DOHH2 (cell line): ENCODE results near the gene C4BPA.

Experiments used
- H3F3A ChIP-seq: fragments of 200-600 bp; sonication (generic), shearing (Covaris generic); 2 replicates; pipeline ENCODE4 v1.6.0; 2016; ENCODE audit warnings: antibody characterized with exemption, mild to moderate bottlenecking; ENCODE audit not compliant: control insufficient read depth, insufficient read depth
- H3K27ac ChIP-seq: fragments of 200-600 bp; sonication (generic); 2 replicates; pipeline ENCODE4 v1.5.1; 2014; ENCODE audit warnings: low read depth, mild to moderate bottlenecking, low read length, moderate library complexity
- H3K27me3 ChIP-seq: fragments of 200-600 bp; sonication (generic); 2 replicates; pipeline ENCODE4 v1.6.1; 2014; ENCODE audit warnings: mild to moderate bottlenecking, low read length, mixed read lengths; ENCODE audit not compliant: control insufficient read depth
- H3K36me3 ChIP-seq: fragments of 200-600 bp; sonication (generic); 2 replicates; pipeline ENCODE4 v1.6.1; 2014; ENCODE audit warnings: mild to moderate bottlenecking, low read length, moderate library complexity, mixed read lengths; ENCODE audit not compliant: control insufficient read depth
- H3K4me1 ChIP-seq: fragments of 200-600 bp; sonication (generic); 2 replicates; pipeline ENCODE4 v1.6.1; 2014; ENCODE audit warnings: mild to moderate bottlenecking, low read length, mixed read lengths; ENCODE audit not compliant: control insufficient read depth
- H3K4me2 ChIP-seq: fragments of 200-600 bp; sonication (generic); 2 replicates; pipeline ENCODE4 v1.6.0; 2014; ENCODE audit warnings: mild to moderate bottlenecking, low read length, moderate library complexity
- H3K4me3 ChIP-seq: fragments of 200-600 bp; sonication (generic); 2 replicates; pipeline ENCODE4 v1.5.1; 2014; ENCODE audit warnings: mild to moderate bottlenecking, low read length, mixed read lengths
- H3K79me2 ChIP-seq: fragments of 200-600 bp; sonication (generic); 2 replicates; pipeline ENCODE4 v1.6.1; 2014; ENCODE audit warnings: mild to moderate bottlenecking, low read length, mixed read lengths; ENCODE audit not compliant: control insufficient read depth
- H3K9me2 ChIP-seq: fragments of 200-600 bp; sonication (generic); replicated peaks from 2 replicates; pipeline ENCODE4 v1.6.1; 2014; ENCODE audit warnings: mild to moderate bottlenecking, low read length, mixed read lengths; ENCODE audit not compliant: control insufficient read depth
- H3K9me3 ChIP-seq: fragments of 200-600 bp; sonication (generic); 2 replicates; pipeline ENCODE4 v1.6.1; 2014; ENCODE audit warnings: antibody characterized with exemption, low read length, mixed read lengths; ENCODE audit not compliant: control insufficient read depth, insufficient read depth
- H4K20me1 ChIP-seq: fragments of 200-600 bp; sonication (generic); 2 replicates; pipeline ENCODE4 v1.6.0; 2014; ENCODE audit warnings: low read depth, mild to moderate bottlenecking, antibody characterized with exemption, low read length, moderate library complexity; ENCODE audit not compliant: control insufficient read depth, insufficient read depth
- EZH2phosphoT487 ChIP-seq: fragments of 200-600 bp; sonication (generic); IDR thresholded peaks from 2 replicates; pipeline ENCODE4 v1.6.1; 2017; ENCODE audit warnings: borderline replicate concordance, mild to moderate bottlenecking, antibody characterized with exemption, low read length, moderate library complexity, mixed read lengths
- TF ChIP-seq, protein P1 (sequence below): fragments of 200-600 bp; sonication (generic); IDR thresholded peaks from one replicate; pipeline ENCODE4 v1.5.1; 2014; ENCODE audit warnings: antibody characterized with exemption, mild to moderate bottlenecking, low read depth, low read length; ENCODE audit not compliant: poor library complexity, severe bottlenecking

C4BPA gene

DNA sequence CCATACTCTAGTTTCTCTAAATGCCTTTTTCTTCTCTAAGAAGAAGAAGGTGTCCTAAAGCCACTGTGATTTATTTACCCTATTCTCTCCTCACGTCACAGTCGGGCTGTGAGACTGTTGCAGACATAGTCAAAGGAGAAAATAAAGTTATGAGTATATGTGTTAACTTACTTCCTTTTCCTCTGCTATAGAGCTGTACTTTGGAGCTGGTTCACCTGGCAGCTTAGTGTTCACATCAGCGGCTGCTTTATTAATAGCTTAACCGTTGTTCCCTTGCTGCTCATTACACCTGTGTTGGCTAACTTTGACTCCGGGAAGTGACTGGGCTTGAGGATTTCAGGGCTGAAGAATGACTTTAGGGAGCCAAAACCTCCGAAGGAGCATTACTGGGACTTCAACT, 47.4 kb upstream of the C4BPA start:
- H3K27me3 ChIP-seq = peaks cover 23% of the 10 kb centered on the region
- no peak overlapping the region for H3K4me2 ChIP-seq
- H3K36me3 ChIP-seq = no peaks in the 10 kb centered on the region

DNA sequence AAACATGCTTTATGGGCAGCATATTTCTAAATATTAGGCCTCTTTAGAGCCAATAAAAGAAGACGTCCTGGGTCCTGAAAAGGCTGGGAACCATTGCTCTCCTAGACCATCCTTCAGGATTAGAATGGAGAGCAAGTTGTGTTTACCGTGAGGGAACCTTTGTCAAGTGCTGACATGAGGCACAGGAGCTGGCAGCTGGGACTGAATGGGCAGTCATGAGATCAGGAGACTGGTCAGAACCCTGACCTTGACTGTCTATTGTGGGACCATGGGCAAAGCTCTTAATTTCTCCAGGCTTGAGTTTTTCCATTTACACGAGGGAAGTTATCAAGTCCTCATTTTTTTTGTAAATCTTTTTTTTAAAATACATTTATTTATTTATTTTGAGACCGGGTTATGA, 45.8 kb upstream of the C4BPA start:
- Histone ChIP-seq H3K79me2 (no peaks in the 10 kb centered on the region), H3K9me2 (no peaks in the 10 kb centered on the region), H3F3A (no peaks in the 10 kb centered on the region), H4K20me1 (no peaks in the 10 kb centered on the region), H3K27ac (no peak overlapping the region), H3K4me3 (no peak overlapping the region), H3K4me1 (peaks cover 3% of the 10 kb centered on the region; the same call in 1 of the 2 replicates), H3K27me3 (peaks cover 14% of the 10 kb centered on the region), H3K4me2 (no peak overlapping the region), H3K36me3 (no peaks in the 10 kb centered on the region), H3K9me3 (no peaks in the 10 kb centered on the region)
- no peak for TF ChIP-seq EZH2phosphoT487
- TF ChIP-seq, protein P1, sequence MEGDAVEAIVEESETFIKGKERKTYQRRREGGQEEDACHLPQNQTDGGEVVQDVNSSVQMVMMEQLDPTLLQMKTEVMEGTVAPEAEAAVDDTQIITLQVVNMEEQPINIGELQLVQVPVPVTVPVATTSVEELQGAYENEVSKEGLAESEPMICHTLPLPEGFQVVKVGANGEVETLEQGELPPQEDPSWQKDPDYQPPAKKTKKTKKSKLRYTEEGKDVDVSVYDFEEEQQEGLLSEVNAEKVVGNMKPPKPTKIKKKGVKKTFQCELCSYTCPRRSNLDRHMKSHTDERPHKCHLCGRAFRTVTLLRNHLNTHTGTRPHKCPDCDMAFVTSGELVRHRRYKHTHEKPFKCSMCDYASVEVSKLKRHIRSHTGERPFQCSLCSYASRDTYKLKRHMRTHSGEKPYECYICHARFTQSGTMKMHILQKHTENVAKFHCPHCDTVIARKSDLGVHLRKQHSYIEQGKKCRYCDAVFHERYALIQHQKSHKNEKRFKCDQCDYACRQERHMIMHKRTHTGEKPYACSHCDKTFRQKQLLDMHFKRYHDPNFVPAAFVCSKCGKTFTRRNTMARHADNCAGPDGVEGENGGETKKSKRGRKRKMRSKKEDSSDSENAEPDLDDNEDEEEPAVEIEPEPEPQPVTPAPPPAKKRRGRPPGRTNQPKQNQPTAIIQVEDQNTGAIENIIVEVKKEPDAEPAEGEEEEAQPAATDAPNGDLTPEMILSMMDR = no peak

More for the DNA sequence above, 47.4 kb upstream of the C4BPA start:
- Histone ChIP-seq H4K20me1 (no peaks in the 10 kb centered on the region), H3K4me1 (peaks cover 6% of the 10 kb centered on the region), H3K9me2 (no peaks in the 10 kb centered on the region), H3K27ac (no peak overlapping the region), H3K4me3 (no peak overlapping the region), H3K9me3 (no peaks in the 10 kb centered on the region), H3K79me2 (no peaks in the 10 kb centered on the region), H3F3A (peaks cover 3% of the 10 kb centered on the region; the same call in 1 of the 2 replicates)
- no peak for TF ChIP-seq EZH2phosphoT487
- TF ChIP-seq, protein P1 = no peak

DNA sequence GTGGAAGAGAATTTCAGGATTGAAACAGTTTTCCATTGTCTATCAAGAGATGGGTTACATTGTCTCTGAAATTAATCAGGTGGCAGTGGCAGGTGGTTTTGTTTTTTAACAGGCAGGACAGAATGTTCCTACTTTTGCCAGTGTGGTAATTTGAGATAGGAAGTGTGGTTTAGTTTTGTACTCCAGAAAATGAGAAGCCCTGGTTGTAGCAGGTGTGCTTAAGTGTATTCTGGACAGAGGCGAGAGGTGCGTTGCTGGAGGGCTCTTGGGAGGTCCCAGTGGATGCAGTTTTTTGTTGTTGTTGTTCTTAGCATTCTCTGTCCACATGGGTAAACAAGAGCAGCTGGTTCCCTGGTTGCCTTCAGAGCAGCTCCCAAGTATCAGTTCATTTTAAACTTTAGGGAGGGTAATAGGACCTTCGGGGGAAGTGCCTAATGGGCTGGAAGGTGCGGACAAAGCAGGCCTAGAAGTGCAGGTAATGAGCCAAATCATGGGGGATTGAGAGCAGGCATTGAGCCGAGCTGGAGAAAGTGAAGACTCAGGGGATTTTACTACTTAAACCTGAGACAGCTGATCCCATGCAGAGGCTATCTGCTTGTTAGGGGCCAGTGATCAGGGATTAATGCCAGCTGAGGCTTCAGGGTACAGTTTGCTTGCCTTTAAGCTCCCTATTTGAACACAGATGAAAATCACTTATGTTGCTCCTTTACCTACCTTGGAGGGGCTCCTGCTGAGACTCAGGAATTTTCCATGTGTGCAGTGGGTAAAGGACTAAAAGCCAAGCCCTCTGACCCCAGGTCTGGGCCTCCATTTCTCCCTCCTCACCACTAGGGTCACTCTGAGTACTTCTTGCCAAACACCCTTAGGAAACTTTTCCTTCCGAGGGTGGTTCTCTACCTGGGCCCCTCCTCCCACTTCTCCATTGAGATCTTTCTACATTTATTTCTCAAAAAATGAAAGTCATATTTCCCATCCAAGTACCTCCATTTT, 44.9 kb upstream of the C4BPA start:
- Histone ChIP-seq H3K79me2 (no peaks in the 10 kb centered on the region), H3K27me3 (0 out of 2 replicates have a peak, but pooled peaks cover 11% of the 10 kb centered on the region), H3F3A (no peaks in the 10 kb centered on the region), H4K20me1 (no peaks in the 10 kb centered on the region), H3K4me2 (no peak overlapping the region), H3K9me2 (no peaks in the 10 kb centered on the region), H3K4me1 (peaks cover 3% of the 10 kb centered on the region; the same call in 1 of the 2 replicates), H3K27ac (no peak overlapping the region), H3K36me3 (no peaks in the 10 kb centered on the region), H3K4me3 (no peak overlapping the region), H3K9me3 (no peaks in the 10 kb centered on the region)
- TF ChIP-seq, protein P1 = no peak
